Lung (tissue), 12 donors: ENCODE data around the gene PHB1. TPM values are rescaled to one million over a fixed set of nuclear protein-coding genes. Genes with fewer than 3 reads are reported as not detected.

Experiments used
- ATAC-seq: fragments of 200-7000 bp; cut with Tn5 transposase; one replicate; pipeline ENCODE4 v1.9.1; 2020; ENCODE audit warnings: moderate number of reproducible peaks; ENCODE audit not compliant: insufficient read depth, low FRiP score
- DNase-seq, 3 donors: peaks; one replicate each; pipeline ENCODE4 v3.0.0-alpha.2; 2013 to 2017
- H3K27ac ChIP-seq, 2 donors: one replicate each; pipeline ENCODE4 v1.5.1; 2013; ENCODE audit warnings: mild to moderate bottlenecking in 2 of 2, moderate library complexity in 2 of 2, control low read depth in 1 of 2, inconsistent platforms in 1 of 2, low read depth in 1 of 2, low read length in 1 of 2
- H3K27me3 ChIP-seq, 3 donors: one replicate each; pipeline ENCODE4 v1.5.1; 2013; ENCODE audit warnings: low read length in 2 of 3; ENCODE audit not compliant: control insufficient read depth in 3 of 3, insufficient read depth in 3 of 3
- H3K36me3 ChIP-seq, 4 donors: one replicate each; pipeline ENCODE4 v1.5.1; 2013; ENCODE audit warnings: low read length in 4 of 4, mild to moderate bottlenecking in 1 of 4, moderate library complexity in 1 of 4; ENCODE audit not compliant: control insufficient read depth in 4 of 4, insufficient read depth in 4 of 4
- H3K4me1 ChIP-seq, 5 donors: one replicate each; pipeline ENCODE4 v1.5.1; 2013; ENCODE audit warnings: low read length in 5 of 5, mild to moderate bottlenecking in 2 of 5, moderate library complexity in 1 of 5; ENCODE audit not compliant: control insufficient read depth in 5 of 5, insufficient read depth in 5 of 5
- H3K4me3 ChIP-seq: one replicate; pipeline ENCODE4 v1.5.1; 2013; ENCODE audit warnings: mild to moderate bottlenecking, control low read depth, moderate library complexity
- H3K9ac ChIP-seq, 2 donors: one replicate each; pipeline ENCODE4 v1.5.1; 2013; ENCODE audit warnings: low read length in 2 of 2, control low read depth in 1 of 2; ENCODE audit not compliant: insufficient read depth in 1 of 2
- H3K9me3 ChIP-seq, 4 donors: one replicate each; pipeline ENCODE4 v1.5.1; 2013; ENCODE audit warnings: low read length in 3 of 4, mild to moderate bottlenecking in 1 of 4, moderate library complexity in 1 of 4; ENCODE audit not compliant: control insufficient read depth in 4 of 4, insufficient read depth in 3 of 4
- CTCF ChIP-seq: IDR thresholded peaks from 2 replicates; pipeline ENCODE4 v1.5.1; 2012; ENCODE audit warnings: mild to moderate bottlenecking; ENCODE audit errors: control extremely low read depth, extremely low read depth
- WGBS, 2 donors: extraction: QIAGEN DNeasy Blood & Tissue Kit; methylation state at CpG; one replicate each; pipeline ENCODE4 v1.1.7; 2013; 5-methylcytosine and 5-hydroxymethylcytosine counted together
- polyA plus RNA-seq, 2 donors: library from polyadenylated mRNA; stranded (reverse); fragments of 200-250 nt; gene quantifications; one replicate each; pipeline ENCODE4 v1.2.1, GENCODE V29; 2013
- total RNA-seq, 2 donors: library from RNA; depleted of rRNA in 1 of 2; stranded (reverse); fragments of >200 nt in 1 of 2; gene quantifications; one replicate each; pipeline ENCODE4 v1.2.1, GENCODE V29; 2014 to 2021
- donor health status: control.
- donor health status: control.
- donor health status: Bipolar disorder and iron deficiency.
- donor health status: healthy.
- donor health status: DM: yes; HTN: yes; CAD: no.

The PHB1 gene
- total and polyA plus RNA-seq, 4 donors = 51.2 to 209 (median 128) TPM

GRCh38 chr17:49359990-49360795, 54.5 kb downstream of the PHB1 start:
- Histone ChIP-seq H3K4me1 (peaks cover 7 to 35% (median 24%) of the 10 kb centered on the region in 5 donors), H3K9ac (peak overlapping the region; percentile 65 to 72), H3K9me3 (no peaks in the 10 kb centered on the region), H3K27me3 (no peaks in the 10 kb centered on the region), H3K36me3 (no peaks in the 10 kb centered on the region), H3K4me3 (peak overlapping the region; percentile 89), H3K27ac (peak overlapping the region in 1 of 2 donors; percentile 65)
- 9 to 11% methylated on average over 8 of the region's 8 CpGs for WGBS, 2 donors
- no peak for ATAC-seq
- TF ChIP-seq CTCF = no peak
- DNase-seq = no peak

GRCh38 chr17:49358641-49359247, 55.9 kb downstream of the PHB1 start:
- H3K27ac ChIP-seq = no peak overlapping the region
- no peak overlapping the region for H3K4me3 ChIP-seq

DNA sequence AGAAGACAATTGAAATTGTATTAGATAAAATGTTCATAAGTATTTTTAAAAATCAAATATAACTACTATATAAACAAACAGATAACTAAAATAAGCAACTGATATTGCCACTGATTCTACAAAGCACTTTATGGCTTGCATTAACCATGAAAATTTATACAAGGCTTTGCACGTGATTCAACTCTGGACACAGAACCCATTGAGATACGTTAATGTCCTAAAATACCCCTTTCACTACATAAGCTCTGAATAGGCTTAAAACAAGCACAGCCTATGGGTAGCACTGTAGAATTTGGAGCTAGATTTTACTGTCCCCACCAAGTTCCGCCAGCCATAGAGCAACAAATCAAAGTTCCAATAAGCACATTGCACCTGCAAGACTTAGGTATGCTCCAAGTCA, 57.2 kb downstream of the PHB1 start:
- Histone ChIP-seq H3K9ac (no peak overlapping the region), H3K27ac (no peak overlapping the region), H3K9me3 (no peaks in the 10 kb centered on the region), H3K36me3 (no peaks in the 10 kb centered on the region), H3K4me3 (no peak overlapping the region), H3K4me1 (peaks cover 8 to 35% (median 24%) of the 10 kb centered on the region in 5 donors), H3K27me3 (no peaks in the 10 kb centered on the region)
- ATAC-seq = no peak
- TF ChIP-seq CTCF = no peak
- WGBS, 2 donors = 66 to 87% methylated on average over 3 of the region's 3 CpGs
- DNase-seq = no peak

More at GRCh38 chr17:49358641-49359247, 55.9 kb downstream of the PHB1 start:
- peaks cover 7 to 35% (median 24%) of the 10 kb centered on the region in 5 donors for H3K4me1 ChIP-seq
- no peak for TF ChIP-seq CTCF
- H3K9ac ChIP-seq = peak overlapping the region in 1 of 2 donors; percentile 29
- 34 to 40% methylated on average over 4 of the region's 4 CpGs for WGBS, 2 donors
- no peaks in the 10 kb centered on the region for H3K36me3 ChIP-seq
- H3K27me3 ChIP-seq = no peaks in the 10 kb centered on the region
- peak; percentile 16 to 73 (median 50) for DNase-seq
- H3K9me3 ChIP-seq = no peaks in the 10 kb centered on the region
- ATAC-seq = no peak
